Right lobe of liver (tissue), 4 donors: ENCODE data around the gene PCDHGB3.

Experiments used
- POLR2A ChIP-seq: fragments of 450-650 bp; IDR thresholded peaks from one replicate; pipeline ENCODE4 v1.6.1; 2017; ENCODE audit warnings: antibody characterized with exemption, mild to moderate bottlenecking
- TF ChIP-seq, protein P1 (sequence below), 4 donors: fragments of 200-600 bp in 3 of 4; fragments of 450-650 bp in 1 of 4; IDR thresholded peaks; one replicate each; pipeline versions ENCODE4 v1.5.1 to v1.8.0; 2016 to 2022; ENCODE audit warnings: antibody characterized with exemption in 4 of 4, mild to moderate bottlenecking in 2 of 4
- donor health status: DM: no; HTN: no; CAD: no.
- donor health status: DM: no; HTN: no; CAD: no.
- donor health status: DM: no; HTN: yes; CAD: no.

GRCh38 chr5:141374627-141375026, 4.6 kb downstream of the PCDHGB3 start:
- TF ChIP-seq, protein P1, sequence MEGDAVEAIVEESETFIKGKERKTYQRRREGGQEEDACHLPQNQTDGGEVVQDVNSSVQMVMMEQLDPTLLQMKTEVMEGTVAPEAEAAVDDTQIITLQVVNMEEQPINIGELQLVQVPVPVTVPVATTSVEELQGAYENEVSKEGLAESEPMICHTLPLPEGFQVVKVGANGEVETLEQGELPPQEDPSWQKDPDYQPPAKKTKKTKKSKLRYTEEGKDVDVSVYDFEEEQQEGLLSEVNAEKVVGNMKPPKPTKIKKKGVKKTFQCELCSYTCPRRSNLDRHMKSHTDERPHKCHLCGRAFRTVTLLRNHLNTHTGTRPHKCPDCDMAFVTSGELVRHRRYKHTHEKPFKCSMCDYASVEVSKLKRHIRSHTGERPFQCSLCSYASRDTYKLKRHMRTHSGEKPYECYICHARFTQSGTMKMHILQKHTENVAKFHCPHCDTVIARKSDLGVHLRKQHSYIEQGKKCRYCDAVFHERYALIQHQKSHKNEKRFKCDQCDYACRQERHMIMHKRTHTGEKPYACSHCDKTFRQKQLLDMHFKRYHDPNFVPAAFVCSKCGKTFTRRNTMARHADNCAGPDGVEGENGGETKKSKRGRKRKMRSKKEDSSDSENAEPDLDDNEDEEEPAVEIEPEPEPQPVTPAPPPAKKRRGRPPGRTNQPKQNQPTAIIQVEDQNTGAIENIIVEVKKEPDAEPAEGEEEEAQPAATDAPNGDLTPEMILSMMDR (IDR thresholded peaks at IDR 0.05): no peak
- no peak for TF ChIP-seq POLR2A
